NCI-H128 (cell line): Measurements from ENCODE around the gene MISP.

Source experiments
- DNase-seq: peaks from one replicate; lab custom pipeline; 2025; ENCODE audit not compliant: unreplicated experiment; lab: John Stamatoyannopoulos, UW

Gene MISP

DNA sequence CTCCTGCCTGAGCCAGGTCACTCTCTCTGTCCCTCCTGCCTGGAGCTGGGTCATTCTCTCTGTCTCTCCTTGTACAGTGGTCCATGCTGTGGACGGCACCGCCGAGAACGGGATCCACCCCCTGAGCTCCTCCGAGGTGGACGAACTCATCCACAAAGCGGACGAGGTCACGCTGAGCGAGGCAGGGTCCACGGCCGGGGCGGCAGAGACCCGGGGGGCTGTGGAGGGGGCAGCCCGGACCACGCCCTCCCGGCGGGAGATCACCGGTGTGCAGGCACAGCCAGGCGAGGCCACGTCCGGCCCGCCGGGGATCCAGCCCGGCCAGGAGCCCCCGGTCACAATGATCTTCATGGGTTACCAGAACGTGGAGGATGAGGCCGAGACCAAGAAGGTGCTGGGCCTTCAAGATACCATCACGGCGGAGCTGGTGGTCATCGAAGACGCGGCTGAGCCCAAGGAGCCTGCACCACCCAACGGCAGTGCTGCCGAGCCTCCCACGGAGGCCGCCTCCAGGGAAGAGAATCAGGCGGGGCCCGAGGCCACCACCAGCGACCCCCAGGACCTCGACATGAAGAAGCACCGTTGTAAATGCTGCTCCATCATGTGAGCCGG lies 4.6 kb upstream of the MISP start:
- DNase-seq = no peak

DNA sequence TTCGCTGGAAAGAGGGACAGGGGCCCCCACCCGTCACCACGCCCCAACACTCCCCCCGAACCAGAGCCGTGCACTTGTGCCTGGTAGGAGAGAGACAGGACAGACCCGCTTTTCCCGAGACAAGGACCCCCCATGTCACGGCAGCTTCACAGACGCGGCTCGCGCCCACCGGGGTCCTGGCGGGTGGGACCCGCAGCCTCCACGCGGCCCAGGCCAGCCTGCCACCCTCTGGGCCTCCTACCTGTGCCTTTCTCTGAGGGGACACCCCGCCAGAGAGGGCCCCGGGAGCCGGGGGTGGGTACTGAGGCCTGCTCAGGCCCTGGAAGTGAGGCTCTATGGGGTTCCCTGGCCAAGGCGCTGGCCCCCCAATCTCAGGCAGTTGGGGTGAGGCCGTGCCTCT lies 4.0 kb upstream of the MISP start:
- DNase-seq = no peak

DNA sequence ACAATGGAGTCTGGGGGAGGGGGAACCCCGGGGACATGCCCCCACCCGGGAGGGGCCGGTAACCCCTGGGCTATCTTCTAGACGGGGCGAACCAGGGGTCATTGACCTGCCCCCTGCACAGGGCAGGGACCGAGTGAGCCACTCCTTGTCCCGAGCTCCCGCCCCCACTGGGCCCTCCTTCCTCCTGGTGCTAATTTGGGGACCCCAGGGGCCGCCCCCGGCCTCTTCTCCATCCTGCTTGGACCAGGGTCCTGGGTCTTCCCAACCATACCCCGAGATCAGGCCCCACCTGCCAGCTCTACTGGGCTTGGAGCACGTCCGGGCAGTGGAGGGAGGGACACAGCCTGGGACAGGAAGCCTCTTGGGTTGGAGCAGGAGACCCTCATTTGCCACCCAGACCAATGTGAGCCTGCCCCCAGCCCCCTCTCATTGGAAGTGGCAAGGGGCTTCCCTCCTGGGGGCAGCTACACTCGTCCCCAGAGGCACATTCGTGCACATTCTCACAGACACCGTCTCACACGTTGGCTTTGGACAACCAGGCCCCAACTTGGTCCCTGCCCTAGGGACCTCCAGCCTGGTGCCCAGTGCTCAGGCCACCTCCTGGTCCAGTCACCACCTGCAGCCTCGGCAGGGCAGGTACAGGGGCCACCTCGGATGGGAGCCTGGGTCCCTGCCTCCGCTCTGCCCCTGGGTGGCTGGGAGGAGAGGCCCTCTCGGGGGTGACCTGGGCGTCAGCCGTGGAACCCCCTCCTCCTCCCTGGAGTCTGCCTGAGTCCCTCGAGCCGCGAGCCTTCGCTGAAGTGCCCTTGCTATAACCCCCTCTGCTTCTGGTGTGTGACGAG lies 3.3 kb upstream of the MISP start:
- DNase-seq = no peak

DNA sequence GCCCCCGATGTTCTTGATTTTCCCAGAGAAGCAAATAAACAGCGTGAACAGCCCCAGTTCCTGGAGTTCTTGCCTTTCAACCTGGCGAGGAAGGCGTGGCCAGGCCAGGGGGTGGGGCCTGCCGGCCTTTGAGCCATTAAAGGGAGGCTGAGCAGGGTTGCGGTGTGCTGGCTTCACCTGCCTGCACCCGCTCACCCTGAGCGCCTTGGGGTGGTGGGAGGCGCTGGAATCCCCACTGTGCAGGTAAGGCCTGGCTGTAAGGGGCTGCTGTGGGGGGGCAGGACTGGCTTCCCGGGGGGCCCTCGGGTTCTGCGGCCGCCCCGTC lies 2.7 kb upstream of the MISP start:
- no peak for DNase-seq

DNA sequence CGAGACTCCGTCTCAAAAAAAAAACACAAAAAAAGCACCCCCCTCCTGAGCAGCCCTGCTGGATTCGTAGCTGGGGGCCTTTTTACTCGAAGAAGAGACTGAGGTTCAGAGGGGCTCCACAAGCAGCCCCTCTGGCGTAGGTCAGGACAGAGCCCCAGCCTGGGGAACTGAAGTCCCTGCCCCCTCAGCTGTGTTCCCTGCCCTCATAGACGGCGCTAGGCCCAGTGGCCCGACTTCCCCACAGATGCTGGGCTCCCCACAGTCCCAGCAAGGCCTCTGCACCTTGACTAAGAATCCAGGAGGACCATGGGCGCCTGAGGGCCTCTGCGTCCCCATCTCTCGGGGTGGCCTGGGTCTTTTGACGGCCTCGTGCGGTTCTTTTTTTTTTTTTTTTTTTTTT lies 1.1 kb upstream of the MISP start:
- no peak for DNase-seq

DNA sequence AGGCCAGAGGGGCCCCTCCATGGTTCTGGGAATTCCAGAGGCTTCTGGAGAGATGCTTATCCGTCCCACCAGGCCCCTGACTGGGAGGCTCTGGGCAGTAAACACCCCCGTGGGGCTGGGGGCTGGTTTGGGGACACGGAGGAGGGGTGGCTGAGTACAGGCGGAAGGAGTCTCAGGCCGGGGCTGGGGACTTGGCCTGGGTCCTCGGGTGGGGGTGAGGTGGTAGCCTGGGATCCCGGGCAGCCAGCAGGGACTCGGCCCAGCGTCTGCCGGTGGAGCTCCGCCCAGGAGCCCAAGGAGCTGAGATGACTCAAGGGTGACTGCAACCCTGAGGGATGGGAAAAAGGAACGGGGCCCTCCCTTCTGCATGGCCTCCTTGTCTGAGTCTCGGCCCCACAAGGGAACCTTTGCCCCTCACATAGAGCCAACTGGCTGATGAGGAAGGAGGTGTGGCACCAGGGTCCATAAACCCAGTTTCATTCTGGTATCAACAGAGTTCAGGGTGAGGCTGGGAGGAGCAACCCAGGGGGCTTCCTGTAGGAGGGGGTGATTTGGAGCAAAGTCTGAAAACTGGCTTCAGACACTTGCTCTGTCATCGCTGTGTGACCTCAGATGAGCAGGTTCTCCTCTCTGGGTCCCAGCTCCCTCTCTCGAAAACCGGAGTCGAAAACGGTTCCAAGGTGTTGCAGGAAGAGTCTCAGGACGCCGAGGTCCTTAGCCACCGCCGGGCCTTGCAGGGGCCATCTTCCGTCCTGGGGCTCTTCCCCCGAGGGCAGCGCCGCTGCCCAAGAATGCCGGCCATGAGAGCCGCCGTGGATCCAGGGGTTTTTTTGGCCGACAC lies 809 bp downstream of the MISP start:
- no peak for DNase-seq

DNA sequence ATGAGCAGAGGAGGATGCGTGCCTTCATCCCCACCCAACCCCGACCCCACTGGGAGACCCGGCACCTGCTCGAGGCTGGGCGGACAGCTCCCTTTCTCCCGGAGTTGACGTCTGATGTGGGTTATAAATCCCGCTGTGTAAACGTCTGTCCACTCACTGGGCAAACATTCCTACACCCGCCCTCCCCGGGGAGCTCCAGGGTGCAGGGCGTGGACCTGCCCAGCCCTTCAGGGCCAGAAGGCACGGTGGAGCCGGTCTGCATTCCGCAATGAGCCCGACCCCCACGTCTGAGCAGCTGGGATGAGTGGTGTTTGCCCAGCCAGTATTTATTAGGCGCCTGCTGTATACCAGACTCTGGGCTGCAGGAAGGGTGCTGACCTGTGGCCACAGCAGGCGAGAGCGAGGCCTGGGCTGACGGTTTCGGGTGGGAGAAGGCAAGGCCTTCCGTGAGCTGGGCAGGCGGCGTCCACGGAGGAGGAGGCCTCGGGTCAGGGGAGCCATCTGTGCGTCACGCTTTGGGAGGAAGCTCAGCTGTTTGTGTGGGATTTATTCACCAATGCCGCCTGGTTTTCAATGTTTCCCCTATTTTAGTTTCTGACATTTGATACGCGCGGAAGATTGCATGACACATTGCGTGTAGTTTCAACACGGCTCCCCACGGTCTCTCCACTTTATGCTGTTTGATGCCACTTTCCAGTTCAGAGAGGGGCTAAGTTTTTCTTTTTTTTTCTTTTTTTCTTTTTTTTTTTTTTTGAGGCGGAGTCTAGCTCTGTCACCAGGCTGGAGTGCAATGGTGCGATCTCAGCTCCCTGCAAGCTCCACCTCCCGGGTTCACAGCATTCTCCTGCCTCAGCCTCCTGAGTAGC lies 2.0 kb downstream of the MISP start:
- no peak for DNase-seq

DNA sequence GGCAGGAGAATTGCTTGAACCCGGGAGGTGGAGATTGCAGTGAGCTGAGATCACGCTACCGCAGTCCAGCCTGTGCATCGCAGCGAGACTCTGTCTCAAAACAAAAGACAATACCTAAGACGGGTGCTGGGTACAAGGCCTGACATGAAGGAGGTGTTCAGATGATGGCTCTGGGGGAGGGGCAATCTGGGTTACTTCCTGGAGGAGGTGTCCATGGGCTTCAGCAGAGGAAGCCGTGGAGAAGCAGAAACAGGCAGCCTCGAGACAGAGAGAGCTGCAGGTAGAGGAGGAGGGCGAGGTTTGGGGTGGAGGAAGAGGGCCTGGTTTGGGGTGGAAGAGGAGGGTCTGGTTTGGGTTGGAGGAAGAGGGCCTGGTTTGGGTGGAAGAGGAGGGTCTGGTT lies 3.6 kb downstream of the MISP start:
- DNase-seq = no peak

DNA sequence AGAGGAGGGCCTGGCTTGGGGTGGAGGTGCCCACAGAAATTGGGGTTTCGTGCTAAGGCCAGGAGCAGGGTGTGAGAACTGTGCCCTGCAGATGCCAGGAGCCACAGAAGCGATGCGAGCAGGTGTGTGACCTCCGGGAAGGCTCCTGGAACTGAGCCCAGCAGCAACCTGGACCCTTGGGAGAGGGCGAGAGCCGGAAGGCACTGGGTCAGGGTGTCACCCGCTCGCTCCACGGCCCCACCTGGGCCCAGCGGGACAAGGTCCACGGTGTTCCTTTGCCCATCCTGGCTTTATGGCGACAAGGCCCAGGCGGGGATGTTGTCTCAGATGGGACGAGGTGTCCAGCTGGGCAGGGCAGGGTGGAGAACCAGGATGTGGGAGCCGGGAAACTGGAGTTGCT lies 4.2 kb downstream of the MISP start:
- no peak for DNase-seq

DNA sequence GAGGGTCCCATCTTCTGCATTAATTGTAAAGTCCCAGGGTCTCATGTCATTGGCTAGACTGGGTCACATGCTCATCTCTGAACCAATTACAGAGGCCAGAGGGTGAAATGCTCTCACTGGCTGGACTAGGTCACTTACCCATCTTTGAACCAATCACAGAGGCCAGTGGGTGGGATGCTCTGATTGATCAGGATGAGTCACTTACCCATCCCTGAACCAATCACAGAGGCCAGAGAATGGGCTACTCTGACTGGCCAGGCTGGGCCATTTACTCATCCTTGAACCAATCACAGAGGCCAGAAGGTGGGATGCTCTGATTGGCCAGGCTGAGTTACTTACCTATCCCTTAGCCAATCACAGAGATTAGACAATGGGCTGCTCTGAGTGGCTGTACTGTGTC lies 5.3 kb downstream of the MISP start:
- no peak for DNase-seq

DNA sequence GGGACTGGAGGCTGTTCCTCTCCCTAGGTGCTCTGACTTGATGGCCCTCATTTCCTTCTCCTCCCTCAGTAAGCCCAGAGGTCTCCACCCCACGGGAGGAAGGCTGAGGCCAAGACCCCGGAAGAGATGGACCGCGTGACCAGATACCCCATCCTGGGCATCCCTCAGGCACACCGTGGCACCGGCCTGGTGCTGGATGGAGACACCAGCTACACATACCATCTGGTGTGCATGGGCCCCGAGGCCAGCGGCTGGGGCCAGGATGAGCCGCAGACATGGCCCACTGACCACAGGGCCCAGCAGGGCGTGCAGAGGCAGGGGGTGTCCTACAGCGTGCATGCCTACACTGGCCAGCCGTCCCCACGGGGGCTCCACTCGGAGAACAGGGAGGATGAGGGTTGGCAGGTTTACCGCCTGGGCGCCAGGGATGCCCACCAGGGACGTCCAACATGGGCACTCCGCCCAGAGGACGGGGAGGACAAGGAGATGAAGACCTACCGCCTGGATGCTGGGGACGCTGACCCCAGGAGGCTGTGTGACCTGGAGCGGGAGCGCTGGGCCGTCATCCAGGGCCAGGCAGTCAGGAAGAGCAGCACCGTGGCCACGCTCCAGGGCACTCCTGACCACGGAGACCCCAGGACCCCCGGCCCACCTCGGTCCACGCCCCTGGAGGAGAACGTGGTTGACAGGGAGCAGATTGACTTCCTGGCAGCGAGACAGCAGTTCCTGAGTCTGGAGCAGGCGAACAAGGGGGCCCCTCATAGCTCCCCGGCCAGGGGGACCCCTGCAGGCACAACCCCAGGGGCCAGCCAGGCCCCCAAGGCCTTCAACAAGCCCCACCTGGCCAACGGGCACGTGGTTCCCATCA lies 6.1 kb downstream of the MISP start:
- DNase-seq = no peak

DNA sequence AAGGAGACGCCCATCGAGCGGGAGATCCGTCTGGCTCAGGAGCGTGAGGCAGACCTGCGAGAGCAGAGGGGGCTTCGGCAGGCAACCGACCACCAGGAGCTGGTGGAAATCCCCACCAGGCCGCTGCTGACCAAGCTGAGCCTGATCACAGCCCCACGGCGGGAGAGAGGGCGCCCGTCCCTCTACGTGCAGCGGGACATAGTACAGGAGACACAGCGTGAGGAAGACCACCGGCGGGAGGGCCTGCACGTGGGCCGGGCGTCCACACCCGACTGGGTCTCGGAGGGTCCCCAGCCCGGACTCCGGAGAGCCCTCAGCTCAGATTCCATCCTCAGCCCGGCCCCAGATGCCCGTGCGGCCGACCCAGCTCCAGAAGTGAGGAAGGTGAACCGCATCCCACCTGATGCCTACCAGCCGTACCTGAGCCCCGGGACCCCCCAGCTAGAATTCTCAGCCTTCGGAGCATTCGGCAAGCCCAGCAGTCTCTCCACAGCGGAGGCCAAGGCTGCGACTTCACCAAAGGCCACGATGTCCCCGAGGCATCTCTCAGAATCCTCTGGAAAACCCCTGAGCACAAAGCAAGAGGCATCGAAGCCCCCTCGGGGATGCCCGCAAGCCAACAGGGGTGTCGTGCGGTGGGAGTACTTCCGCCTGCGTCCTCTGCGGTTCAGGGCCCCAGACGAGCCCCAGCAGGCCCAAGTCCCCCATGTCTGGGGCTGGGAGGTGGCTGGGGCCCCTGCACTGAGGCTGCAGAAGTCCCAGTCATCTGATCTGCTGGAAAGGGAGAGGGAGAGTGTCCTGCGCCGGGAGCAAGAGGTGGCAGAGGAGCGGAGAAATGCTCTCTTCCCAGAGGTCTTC lies 7.1 kb downstream of the MISP start:
- no peak for DNase-seq

DNA sequence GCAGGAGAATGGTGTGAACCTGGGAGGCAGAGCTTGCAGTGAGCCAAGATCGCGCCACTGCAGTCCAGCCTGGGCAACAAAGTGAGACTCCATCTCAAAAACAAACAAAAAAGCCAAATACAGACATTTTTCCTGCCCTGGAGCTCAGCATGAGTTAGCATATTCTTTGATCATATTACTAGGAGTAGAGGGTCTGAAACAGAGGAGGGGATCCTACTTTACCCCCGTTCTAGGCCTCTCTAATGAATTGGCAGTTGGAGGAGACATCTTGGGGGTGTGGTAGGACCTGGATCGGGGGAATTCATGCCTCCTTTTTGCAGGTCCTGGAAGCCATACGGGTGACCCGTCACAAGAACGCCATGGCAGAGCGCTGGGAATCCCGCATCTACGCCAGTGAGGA lies 12.3 kb downstream of the MISP start:
- DNase-seq = no peak

DNA sequence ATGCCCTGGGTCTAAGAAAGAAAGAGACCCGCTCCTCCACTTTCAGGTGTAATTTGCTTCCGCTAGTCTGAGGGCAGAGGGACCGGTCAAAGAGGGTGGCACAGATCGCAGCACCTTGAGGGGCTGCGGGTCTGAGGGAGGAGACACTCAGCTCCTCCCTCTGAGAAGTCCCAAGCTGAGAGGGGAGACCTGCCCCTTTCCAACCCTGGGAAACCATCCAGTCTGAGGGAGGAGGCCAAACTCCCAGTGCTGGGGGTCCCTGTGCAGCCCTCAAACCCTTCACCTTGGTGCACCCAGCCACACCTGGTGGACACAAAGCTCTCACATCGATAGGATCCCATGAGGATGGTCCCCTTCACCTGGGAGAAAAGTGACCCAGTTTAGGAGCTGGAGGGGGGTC lies 13.0 kb downstream of the MISP start:
- DNase-seq = no peak

DNA sequence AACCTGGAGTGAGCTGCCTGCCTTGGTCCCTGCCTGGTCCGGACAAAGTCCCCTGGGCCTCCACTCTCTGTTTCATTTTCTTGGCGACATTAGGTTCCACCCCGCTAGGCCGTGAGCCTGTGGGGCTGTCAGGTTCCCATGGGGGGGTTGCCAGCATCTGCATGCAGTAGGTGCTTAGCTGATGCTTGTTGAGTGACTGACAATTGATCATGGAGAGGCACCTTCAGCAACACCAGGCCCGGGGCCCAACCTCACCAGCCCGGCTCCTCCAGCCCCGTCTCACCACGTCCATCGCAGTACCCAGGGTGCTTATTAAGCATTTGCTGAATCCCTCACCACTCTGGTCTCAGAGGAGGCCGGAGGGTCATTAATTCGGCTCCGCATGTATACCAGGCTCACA lies 13.4 kb downstream of the MISP start:
- no peak for DNase-seq

DNA sequence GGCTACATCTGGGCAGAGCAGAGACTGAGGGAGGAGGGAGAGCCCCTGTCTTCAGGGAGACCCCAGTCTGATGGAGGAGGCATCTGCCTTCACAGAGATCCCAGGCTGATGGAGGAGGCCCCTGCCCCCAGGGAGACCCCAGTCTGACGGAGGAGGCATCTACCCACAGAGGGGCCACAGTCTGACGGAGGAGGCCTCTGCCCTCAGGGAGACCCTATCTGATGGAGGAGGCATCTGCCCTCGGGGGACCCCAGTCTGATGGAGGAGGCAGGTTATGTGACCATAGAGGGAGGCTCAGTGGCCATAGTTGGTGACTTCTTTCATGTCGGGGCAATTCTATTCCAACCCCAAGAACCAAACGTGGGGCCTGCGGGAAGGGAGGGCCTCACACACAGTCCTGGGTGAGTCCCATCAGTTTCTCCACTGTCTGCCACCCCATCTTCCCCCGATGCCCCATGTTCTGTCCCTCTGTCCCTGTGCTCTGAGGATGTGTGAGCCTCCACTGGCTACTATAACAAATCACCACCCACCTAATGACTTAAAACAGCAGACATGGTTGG lies 14.3 kb downstream of the MISP start:
- DNase-seq = no peak

DNA sequence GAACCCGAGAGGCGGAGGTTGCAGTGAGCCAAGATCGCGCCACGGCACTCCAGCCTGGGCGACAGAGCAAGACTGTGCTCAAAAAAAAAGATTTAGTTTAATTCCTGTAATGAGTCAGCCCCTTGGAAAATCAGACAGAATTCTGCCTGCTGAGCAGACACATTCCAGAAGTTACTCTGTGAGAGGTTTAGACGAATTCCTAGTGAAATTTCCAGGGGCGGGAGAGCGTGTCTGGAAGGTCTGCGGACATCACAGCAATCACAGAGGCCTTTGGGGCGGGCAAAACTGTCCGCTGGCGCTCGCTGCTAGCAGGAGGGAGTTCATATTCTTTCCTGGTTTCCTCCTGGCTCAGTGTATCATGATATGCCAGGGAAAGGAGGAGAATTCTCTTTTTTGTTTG lies 17.5 kb downstream of the MISP start:
- no peak for DNase-seq

DNA sequence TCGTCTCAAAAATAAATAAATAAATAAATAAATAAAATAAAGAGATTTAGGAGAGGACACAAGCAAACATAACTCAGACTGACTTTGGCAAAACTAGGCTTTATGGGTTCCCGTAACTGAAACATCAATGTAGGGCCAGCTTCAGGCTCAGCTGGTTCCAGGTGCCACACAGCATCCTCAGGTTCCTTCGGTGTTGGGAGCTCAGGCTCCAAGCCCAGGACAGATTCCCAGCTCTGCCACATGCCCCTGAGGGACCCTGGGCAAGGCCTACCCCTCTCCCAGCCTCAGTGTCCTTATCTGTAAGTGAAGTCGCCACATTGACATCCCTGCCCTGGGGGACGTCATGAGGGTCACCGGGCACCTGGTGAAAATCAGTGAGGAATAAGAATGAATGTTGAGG lies 18.7 kb downstream of the MISP start:
- DNase-seq = no peak

DNA sequence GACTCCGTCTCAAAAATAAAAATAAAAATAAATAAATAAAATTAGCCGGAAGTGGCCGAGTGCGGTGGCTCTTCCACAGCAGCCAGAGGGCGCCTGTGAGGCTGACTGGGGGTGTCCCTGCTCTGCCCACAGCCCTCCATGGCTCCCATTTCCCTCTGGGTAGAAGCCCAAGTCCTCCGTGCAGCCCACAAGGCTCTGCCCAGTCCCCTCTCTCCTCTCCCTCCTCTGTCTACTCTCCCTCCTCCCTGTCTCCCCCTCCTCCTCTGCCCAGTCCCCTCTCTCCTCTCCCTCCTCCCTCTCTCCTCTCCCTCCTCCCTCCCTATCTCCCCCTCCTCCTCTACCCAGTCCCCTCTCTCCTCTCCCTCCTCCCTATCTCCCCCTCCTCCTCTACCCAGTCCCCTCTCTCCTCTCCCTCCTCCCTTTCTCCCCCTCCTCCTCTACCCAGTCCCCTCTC lies 20.4 kb downstream of the MISP start:
- no peak for DNase-seq
